NT2/D1 (cell line): Measurements from ENCODE around the gene OSBPL2.

Experiments
- YY1 ChIP-seq: IDR thresholded peaks from 2 replicates; pipeline ENCODE4 v1.6.1; 2011; ENCODE audit not compliant: insufficient read length, insufficient read depth
- ZNF274 ChIP-seq: IDR thresholded peaks from 2 replicates; pipeline ENCODE4 v1.6.1; 2011; ENCODE audit warnings: mild to moderate bottlenecking, low read depth, low read length

DNA sequence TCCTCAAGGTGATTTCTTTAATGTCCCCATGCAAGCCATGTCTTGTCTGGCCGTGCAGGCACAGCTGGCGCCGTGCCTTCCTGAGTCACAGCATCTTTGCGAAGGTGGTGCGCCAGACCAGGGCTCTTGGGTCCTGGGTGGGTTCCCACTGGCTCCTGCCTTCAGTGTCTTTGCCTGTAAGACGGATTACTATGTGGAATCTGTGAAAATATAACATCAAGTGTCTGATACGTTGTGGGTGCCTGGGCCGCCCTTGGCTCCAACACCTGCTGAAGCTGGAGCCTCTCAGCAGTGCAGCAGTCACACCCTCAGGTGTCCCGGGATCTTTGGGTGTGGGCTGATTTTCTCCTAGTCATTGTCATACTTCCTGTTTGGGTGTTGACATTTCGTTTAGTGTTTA is 3.2 kb downstream of the OSBPL2 start:
- TF ChIP-seq YY1, result no peak
- TF ChIP-seq ZNF274, result no peak
